WI38 (cell line): Measurements from ENCODE around the gene TMX4.
"Not testable (repeated sequence)": the region's sequence is repeated elsewhere in the genome, so short reads cannot be mapped to it uniquely, and the experiment has no call there.

Experiments
- H3K4me3 ChIP-seq: 2 replicates; pipeline ENCODE4 v1.5.1; 2011; ENCODE audit warnings: low read depth, mild to moderate bottlenecking, control low read depth, low read length
- TF ChIP-seq, protein P1 (sequence below): IDR thresholded peaks from 2 replicates; pipeline ENCODE4 v1.5.1; 2012; ENCODE audit warnings: low read depth, mild to moderate bottlenecking, control low read depth, low read length

Gene TMX4

DNA sequence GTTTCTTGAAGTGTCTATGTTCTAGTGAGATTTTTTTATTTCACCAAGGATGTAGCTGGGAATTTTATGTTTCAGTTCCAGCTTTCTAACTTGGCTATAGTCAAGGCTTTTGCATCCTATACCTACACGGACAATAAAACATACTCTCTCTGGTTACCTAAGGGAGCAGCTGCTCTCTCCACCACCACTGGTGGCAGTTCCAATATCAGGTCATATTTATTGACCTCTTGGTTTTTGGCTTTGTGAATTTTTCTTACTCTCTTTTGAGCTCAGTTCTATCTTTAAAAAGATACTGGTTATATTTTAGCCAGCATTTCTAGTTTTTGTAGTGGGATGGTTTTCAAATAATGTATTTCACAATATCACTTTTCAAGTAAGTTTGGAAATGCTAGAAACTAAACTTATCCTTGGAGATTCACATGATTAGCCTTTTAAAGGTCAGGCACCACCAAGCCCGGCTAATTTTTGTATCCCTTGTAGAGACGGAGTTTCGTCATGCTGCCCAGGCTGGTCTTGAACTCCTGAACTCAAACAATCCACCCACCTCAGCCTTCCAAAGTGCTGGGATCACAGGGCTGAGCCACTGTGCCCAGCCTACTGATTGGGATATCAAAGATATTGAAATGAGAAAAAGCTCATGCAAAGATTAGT lies 44.7 kb downstream of the TMX4 start:
- TF ChIP-seq, protein P1, sequence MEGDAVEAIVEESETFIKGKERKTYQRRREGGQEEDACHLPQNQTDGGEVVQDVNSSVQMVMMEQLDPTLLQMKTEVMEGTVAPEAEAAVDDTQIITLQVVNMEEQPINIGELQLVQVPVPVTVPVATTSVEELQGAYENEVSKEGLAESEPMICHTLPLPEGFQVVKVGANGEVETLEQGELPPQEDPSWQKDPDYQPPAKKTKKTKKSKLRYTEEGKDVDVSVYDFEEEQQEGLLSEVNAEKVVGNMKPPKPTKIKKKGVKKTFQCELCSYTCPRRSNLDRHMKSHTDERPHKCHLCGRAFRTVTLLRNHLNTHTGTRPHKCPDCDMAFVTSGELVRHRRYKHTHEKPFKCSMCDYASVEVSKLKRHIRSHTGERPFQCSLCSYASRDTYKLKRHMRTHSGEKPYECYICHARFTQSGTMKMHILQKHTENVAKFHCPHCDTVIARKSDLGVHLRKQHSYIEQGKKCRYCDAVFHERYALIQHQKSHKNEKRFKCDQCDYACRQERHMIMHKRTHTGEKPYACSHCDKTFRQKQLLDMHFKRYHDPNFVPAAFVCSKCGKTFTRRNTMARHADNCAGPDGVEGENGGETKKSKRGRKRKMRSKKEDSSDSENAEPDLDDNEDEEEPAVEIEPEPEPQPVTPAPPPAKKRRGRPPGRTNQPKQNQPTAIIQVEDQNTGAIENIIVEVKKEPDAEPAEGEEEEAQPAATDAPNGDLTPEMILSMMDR, result no peak
- no peak overlapping the region for H3K4me3 ChIP-seq

GRCh38 chr20:7971536-7972280 lies 47.9 kb downstream of the TMX4 start:
- TF ChIP-seq, protein P1, result no peak
- no peak overlapping the region for H3K4me3 ChIP-seq

- no peak overlapping the region for H3K4me3 ChIP-seq
- TF ChIP-seq, protein P1, result no peak
Observed at GRCh38 chr20:7967199-7967844, 52.2 kb downstream of the TMX4 start.

- no peak overlapping the region for H3K4me3 ChIP-seq
- TF ChIP-seq, protein P1, result no peak
Observed at GRCh38 chr20:7966176-7966575, 53.4 kb downstream of the TMX4 start.

GRCh38 chr20:7959484-7959883 lies 60.1 kb downstream of the TMX4 start:
- TF ChIP-seq, protein P1, result no peak
- H3K4me3 ChIP-seq, result no peak overlapping the region

DNA sequence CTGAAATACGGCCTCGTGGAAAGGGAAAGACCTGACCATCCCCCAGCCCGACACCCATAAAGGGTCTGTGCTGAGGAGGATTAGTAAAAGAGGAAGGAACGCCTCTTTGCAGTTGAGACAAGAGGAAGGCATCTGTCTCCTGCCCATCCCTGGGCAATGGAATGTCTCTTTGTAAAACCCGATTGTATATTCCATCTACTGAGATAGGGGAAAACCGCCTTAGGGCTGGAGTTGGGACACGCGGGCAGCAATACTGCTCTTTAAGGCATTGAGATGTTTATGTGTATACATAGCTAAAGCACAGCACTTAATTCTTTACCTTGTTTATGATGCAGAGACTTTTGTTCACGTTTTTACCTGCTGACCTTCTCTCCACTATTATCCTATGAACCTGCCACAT lies 63.0 kb downstream of the TMX4 start:
- not testable (repeated sequence) for H3K4me3 ChIP-seq

DNA sequence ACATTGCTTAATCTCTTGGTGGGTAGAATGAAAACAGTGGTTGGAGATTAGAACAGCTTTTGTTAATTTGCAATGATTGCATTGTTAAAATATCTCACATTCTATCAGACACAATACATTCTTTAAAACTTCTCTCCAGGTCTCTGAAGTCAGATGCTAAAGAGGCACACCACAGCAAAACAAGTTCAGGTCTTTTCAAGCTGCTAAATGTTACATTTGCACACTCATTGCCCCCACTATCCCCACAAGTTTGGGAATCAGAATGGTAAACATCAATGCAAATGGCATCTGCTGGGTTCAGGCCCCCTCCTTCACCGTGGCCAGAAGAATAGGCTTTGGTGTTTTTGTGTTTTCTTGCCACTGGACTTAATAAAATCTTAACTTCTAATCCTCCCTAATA lies 69.2 kb downstream of the TMX4 start:
- TF ChIP-seq, protein P1, result no peak
- H3K4me3 ChIP-seq, result no peak overlapping the region
